CD4-positive, alpha-beta T cell treated with Interleukin-4 for 1 hour (primary cell): Measurements from ENCODE around the gene KCNN3.
A peak's percentile ranks its signal among the peaks of the same experiment; 100 is the strongest.

Source experiments
- DNase-seq, 2 donors: peaks; one replicate each; pipeline ENCODE4 v3.0.0-alpha.2; 2020 to 2022

KCNN3 gene

DNA sequence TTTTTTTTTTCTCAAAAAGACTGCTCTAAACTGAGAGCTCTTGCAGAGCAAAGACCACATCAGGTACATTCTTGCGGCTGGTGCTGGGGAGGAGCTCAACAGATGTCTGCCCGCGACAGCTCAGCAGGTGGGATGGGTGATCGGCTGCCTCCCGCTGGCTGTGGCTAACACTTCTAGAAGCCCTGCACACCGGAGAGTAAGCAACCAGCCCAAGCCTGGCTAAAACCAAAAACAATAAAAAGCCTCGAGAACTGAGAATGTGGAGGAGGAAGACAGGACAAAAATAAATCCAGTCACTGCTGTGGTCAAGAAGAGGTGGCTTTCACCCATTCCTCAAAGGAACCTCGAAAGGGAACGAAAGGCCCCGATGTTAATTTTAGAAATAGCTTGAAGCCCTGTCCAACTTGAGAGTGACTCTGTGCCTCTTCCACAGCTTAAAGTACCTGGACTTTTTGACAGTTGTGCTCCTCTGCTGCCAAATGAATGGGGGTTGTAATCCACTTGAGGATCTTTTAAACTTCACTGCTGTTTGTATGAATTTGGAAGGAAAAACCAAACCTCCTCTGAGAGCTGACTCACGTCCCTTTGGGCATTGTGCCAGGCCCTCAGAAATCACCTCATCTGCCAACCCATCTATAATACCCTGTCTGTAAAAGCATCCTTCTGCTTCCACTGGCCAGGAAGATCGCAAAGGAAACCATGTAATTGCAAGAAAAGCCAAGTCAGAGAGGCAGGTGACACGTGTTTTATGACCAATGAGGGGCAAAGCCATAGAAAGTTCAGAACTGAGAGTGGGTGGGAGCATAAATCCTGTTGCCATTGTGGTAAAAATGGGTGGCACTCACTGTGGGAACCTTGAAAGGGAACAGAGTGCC is 78.6 kb downstream of the KCNN3 start:
- DNase-seq = peak; percentile 84 to 86

GRCh38 chr1:154788886-154789285 is 81.2 kb downstream of the KCNN3 start:
- no peak for DNase-seq

DNA sequence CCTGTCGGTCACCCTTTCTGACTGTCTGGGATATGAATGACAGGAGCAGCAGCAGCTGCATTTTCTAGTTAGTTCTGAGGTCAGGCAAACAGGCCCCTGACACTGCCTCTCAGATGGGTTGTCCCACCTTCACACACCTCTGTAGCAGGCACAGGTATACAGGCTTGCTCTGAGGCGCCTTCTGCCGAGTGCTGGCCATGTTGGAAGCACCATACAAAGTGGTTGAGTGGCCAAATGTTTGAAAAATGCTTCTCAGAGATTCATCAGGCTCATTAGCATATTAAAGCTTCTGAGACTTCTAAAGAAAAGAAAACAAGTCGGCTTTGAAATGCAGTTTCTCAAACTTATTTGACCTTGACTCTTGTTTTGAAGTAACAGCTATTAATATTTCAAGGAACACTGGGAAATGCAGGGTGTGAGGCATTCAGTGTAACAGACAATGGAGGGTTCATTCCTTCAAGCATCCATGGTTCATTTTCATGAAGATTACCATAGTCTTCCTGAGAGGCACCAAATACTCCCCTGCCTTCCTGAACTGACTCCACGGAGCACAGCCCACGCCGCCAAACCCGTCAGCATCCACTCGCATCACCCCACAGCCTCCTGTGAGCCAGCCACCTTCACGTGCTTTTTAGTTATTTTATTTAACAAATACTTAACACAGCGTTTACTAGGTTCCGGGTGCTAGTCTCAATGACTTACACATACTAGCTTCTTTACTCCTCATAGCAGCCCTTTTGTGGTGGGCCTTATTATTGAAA is 81.8 kb downstream of the KCNN3 start:
- DNase-seq = no peak

- DNase-seq = no peak
Observed at GRCh38 chr1:154786804-154787570, 83.1 kb downstream of the KCNN3 start.

DNA sequence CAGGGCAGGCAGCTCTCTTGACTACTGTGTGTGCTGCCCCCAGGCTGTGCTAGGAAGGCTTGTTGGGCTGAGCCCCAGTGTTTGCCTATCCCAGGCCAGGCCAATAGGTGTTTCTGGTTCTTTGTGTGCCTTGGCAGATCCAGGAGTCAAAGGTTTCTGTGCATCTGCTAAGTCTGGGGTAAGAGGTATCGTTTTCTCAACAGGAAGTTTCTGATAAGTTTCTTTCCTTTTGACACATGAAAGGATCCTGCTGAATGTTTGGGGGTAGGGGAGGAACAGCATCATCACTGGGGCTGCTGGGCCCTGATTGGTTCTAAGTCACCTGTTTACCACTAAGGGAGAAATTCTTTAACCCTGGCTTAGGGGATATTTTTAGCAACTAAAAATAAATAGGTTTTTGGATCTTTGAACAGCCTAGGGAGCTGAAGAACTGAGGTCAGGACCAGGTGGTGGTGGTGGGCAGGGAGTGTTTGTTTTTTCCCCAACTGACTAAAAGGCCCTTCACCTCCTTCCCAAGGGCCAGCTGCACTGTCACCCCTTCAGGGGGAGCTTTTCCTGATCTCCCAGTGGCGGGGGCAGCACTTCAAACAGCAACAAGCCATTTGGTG is 85.1 kb downstream of the KCNN3 start:
- DNase-seq = peak; percentile 66 to 80

DNA sequence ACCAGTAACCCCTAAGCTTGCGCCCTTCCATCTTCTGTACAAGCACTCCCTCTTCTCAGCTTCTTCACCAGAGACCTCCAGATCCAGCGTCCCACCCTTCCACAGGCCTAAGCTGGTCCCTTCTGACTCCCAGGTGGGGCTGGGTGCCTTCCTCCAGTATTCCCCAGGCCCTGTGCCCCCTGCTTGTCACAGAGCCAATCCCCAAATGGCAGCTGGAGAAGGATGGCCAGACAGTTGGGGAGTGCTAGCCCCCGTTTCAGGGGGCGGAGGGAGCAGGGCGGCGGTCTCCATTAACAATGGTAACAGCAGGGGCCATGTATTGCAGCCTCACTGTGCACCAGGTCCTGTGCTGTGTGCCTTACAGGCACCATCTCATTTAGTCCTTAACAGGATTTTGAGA is 85.7 kb downstream of the KCNN3 start:
- no peak for DNase-seq

GRCh38 chr1:154783976-154784375 is 86.1 kb downstream of the KCNN3 start:
- DNase-seq = no peak

GRCh38 chr1:154780541-154780940 is 89.5 kb downstream of the KCNN3 start:
- no peak for DNase-seq

GRCh38 chr1:154779551-154780189 is 90.4 kb downstream of the KCNN3 start:
- no peak for DNase-seq

DNA sequence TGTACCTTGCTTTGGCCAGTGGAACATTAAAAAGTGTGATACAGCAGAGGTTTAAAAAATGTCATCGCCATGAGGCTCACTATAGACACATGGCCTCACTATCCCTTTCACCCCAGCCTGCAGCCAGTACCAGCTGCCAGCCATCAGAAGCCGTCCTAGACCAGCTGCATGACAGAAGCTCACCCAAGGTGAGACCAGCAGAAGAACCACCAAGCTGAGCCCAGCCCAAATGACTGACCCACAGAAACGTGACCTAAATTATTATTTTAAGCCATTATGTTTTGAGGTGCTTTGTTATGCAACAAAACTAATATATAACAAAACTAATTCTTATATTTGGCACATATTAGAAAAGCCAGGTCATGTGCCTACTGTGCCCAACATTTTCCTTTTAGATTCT is 91.1 kb downstream of the KCNN3 start:
- DNase-seq = no peak

- DNase-seq = no peak
Observed at GRCh38 chr1:154778275-154778674, 91.8 kb downstream of the KCNN3 start.

DNA sequence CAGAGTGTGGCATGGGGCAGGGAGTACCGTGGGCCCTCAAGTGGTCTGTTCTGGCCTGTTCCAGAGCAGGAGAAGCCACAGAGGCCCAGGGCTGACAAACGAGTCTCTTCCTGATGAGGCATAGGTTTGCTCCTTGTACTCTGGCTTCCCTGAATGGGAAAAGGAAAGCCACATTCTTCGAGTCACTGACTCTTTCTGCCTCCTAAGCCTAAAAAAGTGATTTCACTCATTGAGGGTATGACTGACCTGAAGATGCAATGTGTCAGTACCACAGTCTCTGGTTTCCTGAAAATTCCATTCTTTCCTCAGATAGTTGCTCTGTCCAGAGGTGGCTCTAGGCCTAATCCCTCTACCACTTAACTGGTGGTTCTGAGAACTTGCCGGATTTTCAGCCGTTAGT is 92.3 kb downstream of the KCNN3 start:
- DNase-seq = no peak

DNA sequence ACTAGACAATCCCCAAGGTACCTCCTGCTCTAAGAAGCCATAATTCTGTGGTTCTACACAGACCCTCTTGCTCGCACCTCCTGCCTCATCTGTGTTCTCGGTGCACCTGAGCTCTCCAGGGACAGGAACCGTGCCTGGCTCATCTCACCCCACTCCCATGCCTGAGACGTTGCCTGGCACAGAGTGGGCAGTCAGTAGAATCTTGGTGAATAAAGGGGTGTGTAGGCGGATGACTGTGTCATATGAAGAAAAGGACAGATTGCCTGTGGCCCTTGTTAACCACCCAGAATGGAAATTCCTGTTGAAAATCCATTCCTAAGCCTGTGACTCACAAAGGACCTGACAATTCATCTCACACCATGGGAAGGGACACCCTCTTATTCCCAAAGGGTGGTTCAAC is 92.9 kb downstream of the KCNN3 start:
- DNase-seq = no peak

GRCh38 chr1:154775621-154776605 is 94.2 kb downstream of the KCNN3 start:
- DNase-seq = no peak

GRCh38 chr1:154774175-154774855 is 95.8 kb downstream of the KCNN3 start:
- DNase-seq = no peak

GRCh38 chr1:154773551-154773950 is 96.5 kb downstream of the KCNN3 start:
- DNase-seq = no peak

DNA sequence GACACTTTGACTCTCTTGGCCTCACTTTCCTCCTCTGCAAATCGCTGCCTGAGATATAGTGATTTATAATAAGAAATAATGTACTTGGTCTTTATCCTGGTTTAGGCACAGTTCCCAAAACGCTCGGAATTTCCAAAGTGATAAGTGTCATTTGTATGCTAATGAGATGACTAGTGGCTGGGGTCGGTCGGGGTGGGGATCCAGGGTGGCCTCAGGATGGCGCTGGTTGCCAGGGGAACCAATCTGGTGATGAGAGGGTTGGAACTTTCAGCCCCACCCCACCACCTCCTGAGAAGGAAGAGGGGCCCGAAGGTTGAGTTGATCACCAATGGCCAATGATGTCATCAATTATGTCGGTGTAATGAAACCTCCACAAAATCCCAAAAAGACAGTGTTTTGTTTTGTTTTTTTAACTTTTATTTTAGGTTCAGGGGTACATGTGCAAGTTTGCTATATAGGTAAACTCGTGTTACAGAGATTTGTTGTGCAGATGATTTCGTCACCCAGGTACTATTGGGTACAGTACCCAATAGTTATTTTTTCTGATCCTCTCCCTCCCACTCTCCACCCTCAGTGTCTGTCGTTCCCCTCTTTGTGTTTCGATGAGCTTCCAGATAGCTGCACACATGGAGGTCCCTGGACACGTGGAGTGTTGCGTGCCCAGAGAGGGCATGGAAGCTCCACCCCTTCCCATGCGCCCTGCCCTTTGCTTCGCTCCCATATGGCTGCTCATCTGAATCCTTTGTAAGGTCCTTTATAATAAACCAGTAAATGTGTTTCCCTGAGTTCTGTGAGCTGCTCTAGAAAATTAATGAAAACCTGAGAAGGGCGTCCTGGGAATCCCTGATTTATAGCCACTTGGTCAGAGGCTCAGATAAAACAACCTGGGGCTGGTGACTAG is 97.2 kb downstream of the KCNN3 start:
- peak; percentile 18 to 30 for DNase-seq

DNA sequence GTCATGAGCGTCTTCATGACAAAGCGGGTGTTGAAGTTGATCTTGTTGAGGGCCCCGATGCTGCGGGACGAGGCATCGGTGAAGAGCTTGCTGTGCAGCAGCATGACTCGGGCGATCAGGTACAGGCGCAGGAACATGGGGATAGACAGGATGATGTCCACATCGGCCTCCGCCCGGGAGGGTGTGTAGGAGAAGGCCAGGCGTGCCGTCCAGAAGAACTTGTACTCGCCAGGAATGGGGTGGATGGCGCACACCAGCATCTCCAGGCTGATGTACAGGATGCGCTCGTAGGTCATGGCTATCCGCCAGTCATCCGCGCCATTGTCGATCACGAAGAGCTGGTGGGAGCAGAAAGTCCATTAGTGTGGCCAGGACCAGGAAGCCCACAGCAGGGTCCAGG is 98.0 kb downstream of the KCNN3 start:
- no peak for DNase-seq

DNA sequence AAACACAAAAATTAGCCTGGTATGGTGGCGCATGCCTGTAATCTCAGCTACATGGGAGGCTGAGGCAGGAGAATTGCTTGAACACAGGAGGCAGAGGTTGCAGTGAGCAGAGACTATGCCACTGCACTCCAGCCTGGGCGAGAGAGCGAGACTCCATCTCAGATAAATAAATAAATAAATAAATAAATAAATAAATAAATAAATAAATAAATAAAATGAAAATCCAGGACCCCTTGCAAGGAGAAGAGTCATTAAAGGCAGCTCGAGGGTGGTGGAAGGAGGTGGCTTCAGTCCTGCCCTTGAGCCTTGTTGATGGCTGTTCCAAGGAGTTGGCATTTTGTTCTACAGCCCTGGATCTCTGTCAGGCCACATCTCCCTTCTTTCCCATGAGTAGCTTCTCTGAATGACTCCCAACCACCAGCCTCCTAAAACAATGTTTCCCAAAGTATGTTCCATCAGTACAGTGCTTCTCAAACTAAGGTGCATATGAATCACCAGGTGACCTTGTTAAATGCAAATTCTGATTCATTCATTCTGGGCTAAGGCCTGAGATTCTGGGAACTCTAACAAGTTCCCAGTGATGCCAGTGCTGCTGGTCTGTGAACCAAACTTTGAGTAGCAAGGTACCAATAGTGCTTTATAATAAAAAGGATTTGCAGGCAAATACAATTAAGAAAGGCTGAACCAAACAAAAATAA is 99.0 kb downstream of the KCNN3 start:
- DNase-seq = no peak
